Liver (tissue), 9 donors: ENCODE measurements around the gene SMIM29. TPM values are rescaled to one million over a fixed set of nuclear protein-coding genes. Genes with fewer than 3 reads are reported as not detected.
"Not testable (repeated sequence)": the region's sequence is repeated elsewhere in the genome, so short reads cannot be mapped to it uniquely, and the experiment has no call there.

ENCODE experiments used
- DNase-seq: peaks from one replicate; pipeline ENCODE4 v3.0.0-alpha.2; 2017; ENCODE audit warnings: low spot score
- H3K27ac ChIP-seq, 2 donors: one replicate each; pipeline ENCODE4 v1.7.0; 2013; ENCODE audit warnings: inconsistent platforms in 2 of 2, low read length in 2 of 2, control low read depth in 1 of 2, low read depth in 1 of 2, mild to moderate bottlenecking in 1 of 2
- H3K27me3 ChIP-seq, 4 donors: one replicate each; pipeline versions ENCODE4 v1.6.1 to v1.7.0; 2013; ENCODE audit warnings: low read length in 3 of 4, inconsistent platforms in 1 of 4, mild to moderate bottlenecking in 1 of 4, moderate library complexity in 1 of 4; ENCODE audit not compliant: control insufficient read depth in 4 of 4, insufficient read depth in 4 of 4
- H3K36me3 ChIP-seq, 4 donors: one replicate each; pipeline versions ENCODE4 v1.6.1 to v1.7.0; 2013; ENCODE audit warnings: low read length in 3 of 4, mild to moderate bottlenecking in 3 of 4, low read depth in 1 of 4, moderate library complexity in 1 of 4; ENCODE audit not compliant: control insufficient read depth in 4 of 4, insufficient read depth in 3 of 4
- H3K4me1 ChIP-seq, 4 donors: one replicate each; pipeline versions ENCODE4 v1.6.1 to v1.7.0; 2013; ENCODE audit warnings: low read length in 3 of 4, mild to moderate bottlenecking in 3 of 4, moderate library complexity in 1 of 4; ENCODE audit not compliant: control insufficient read depth in 4 of 4, insufficient read depth in 4 of 4
- H3K4me3 ChIP-seq, 3 donors: one replicate each; pipeline versions ENCODE4 v1.6.1 to v1.7.0; 2013; ENCODE audit warnings: low read length in 3 of 3, control low read depth in 1 of 3, low read depth in 1 of 3, mild to moderate bottlenecking in 1 of 3
- H3K9ac ChIP-seq, 2 donors: one replicate each; pipeline ENCODE4 v1.7.0; 2013; ENCODE audit warnings: low read length in 2 of 2, mild to moderate bottlenecking in 2 of 2, moderate library complexity in 2 of 2, control low read depth in 1 of 2, low read depth in 1 of 2
- H3K9me3 ChIP-seq, 4 donors: one replicate each; pipeline versions ENCODE4 v1.6.1 to v1.7.0; 2013; ENCODE audit warnings: low read length in 3 of 4; ENCODE audit not compliant: control insufficient read depth in 4 of 4
- CTCF ChIP-seq: fragments of 150-350 bp; IDR thresholded peaks from 2 replicates; pipeline ENCODE4 v1.5.1; 2017; ENCODE audit warnings: improper control_type of control experiment, low read depth, low read length; ENCODE audit not compliant: missing input control
- FOXA1 ChIP-seq: IDR thresholded peaks from 2 replicates; pipeline ENCODE4 v1.6.1; 2016; ENCODE audit warnings: antibody characterized with exemption
- FOXA2 ChIP-seq: IDR thresholded peaks from 2 replicates; pipeline ENCODE4 v1.6.1; 2016; ENCODE audit warnings: antibody characterized with exemption
- GABPA ChIP-seq, 2 donors: IDR thresholded peaks in 1 of 2; conservative IDR thresholded peaks in 1 of 2; 2 replicates each; pipeline ENCODE4 v1.6.1; 2016; ENCODE audit warnings: antibody characterized with exemption in 2 of 2, mild to moderate bottlenecking in 1 of 2, moderate library complexity in 1 of 2
- HNF4A ChIP-seq, 2 donors: conservative IDR thresholded peaks; 2 replicates each; pipeline ENCODE4 v1.6.1; 2016; ENCODE audit warnings: antibody characterized with exemption in 2 of 2, mild to moderate bottlenecking in 2 of 2
- JUND ChIP-seq, 2 donors: IDR thresholded peaks; 2 replicates each; pipeline ENCODE4 v1.6.1; 2016; ENCODE audit warnings: antibody characterized with exemption in 2 of 2
- NR2F2 ChIP-seq: IDR thresholded peaks from 2 replicates; pipeline ENCODE4 v1.6.1; 2016; ENCODE audit warnings: antibody characterized with exemption
- RAD21 ChIP-seq, 2 donors: IDR thresholded peaks; 2 replicates each; pipeline ENCODE4 v1.6.1; 2016; ENCODE audit warnings: antibody characterized with exemption in 2 of 2, mild to moderate bottlenecking in 2 of 2
- RXRA ChIP-seq, 2 donors: IDR thresholded peaks; 2 replicates each; pipeline ENCODE4 v1.6.1; 2017 to 2018; ENCODE audit warnings: antibody characterized with exemption in 2 of 2, mild to moderate bottlenecking in 1 of 2
- TAF1 ChIP-seq: conservative IDR thresholded peaks from 2 replicates; pipeline ENCODE4 v1.6.1; 2016; ENCODE audit warnings: antibody characterized with exemption, mild to moderate bottlenecking
- YY1 ChIP-seq: IDR thresholded peaks from 2 replicates; pipeline ENCODE4 v1.6.1; 2016; ENCODE audit warnings: antibody characterized with exemption, mild to moderate bottlenecking
- ZBTB33 ChIP-seq: IDR thresholded peaks from 2 replicates; pipeline ENCODE4 v1.6.1; 2016; ENCODE audit warnings: antibody characterized with exemption
- WGBS: extraction: QIAGEN DNeasy Blood & Tissue Kit; methylation state at CpG from one replicate; pipeline ENCODE4 v1.1.7; 2013; 5-methylcytosine and 5-hydroxymethylcytosine counted together
- polyA plus RNA-seq, 2 donors: library from polyadenylated mRNA; stranded (reverse) in 1 of 2; unstranded in 1 of 2; fragments of 200-250 nt in 1 of 2; fragments of >200 nt in 1 of 2; fragmentation: Nextera tagmentation in 1 of 2; extraction: Ambion mirVana in 1 of 2; gene quantifications; one replicate each; pipeline versions ENCODE4 v1.2.1 to v1.2.3, GENCODE V29; 2013 to 2015
- total RNA-seq, 2 donors: library from RNA; depleted of rRNA; stranded (reverse); fragments of >200 nt; gene quantifications; one replicate each; pipeline ENCODE4 v1.2.3, GENCODE V29; 2014
- TF ChIP-seq, protein P1 (sequence below): IDR thresholded peaks from 2 replicates; pipeline ENCODE4 v1.6.1; 2016; ENCODE audit warnings: antibody characterized with exemption
- TF ChIP-seq, protein P2 (sequence below): IDR thresholded peaks from 2 replicates; pipeline ENCODE4 v1.6.1; 2016; ENCODE audit warnings: antibody characterized with exemption, mild to moderate bottlenecking
- donor health status: healthy.
- donor health status: healthy.
- donor health status: healthy.
- donor health status: healthy.
- donor health status: healthy.

The SMIM29 gene
- total and polyA plus RNA-seq, 4 donors: 2.4 to 11.3 (median 6.7) TPM

- no peak for DNase-seq
- no peak overlapping the region for H3K9ac ChIP-seq
- no peak for TF ChIP-seq JUND (IDR thresholded peaks at IDR 0.05)
- TF ChIP-seq TAF1: no peak
- TF ChIP-seq RAD21 (IDR thresholded peaks at IDR 0.05): no peak
- no peak for TF ChIP-seq FOXA1
- TF ChIP-seq, protein P1, sequence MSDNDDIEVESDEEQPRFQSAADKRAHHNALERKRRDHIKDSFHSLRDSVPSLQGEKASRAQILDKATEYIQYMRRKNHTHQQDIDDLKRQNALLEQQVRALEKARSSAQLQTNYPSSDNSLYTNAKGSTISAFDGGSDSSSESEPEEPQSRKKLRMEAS: no peak
- TF ChIP-seq, protein P2, sequence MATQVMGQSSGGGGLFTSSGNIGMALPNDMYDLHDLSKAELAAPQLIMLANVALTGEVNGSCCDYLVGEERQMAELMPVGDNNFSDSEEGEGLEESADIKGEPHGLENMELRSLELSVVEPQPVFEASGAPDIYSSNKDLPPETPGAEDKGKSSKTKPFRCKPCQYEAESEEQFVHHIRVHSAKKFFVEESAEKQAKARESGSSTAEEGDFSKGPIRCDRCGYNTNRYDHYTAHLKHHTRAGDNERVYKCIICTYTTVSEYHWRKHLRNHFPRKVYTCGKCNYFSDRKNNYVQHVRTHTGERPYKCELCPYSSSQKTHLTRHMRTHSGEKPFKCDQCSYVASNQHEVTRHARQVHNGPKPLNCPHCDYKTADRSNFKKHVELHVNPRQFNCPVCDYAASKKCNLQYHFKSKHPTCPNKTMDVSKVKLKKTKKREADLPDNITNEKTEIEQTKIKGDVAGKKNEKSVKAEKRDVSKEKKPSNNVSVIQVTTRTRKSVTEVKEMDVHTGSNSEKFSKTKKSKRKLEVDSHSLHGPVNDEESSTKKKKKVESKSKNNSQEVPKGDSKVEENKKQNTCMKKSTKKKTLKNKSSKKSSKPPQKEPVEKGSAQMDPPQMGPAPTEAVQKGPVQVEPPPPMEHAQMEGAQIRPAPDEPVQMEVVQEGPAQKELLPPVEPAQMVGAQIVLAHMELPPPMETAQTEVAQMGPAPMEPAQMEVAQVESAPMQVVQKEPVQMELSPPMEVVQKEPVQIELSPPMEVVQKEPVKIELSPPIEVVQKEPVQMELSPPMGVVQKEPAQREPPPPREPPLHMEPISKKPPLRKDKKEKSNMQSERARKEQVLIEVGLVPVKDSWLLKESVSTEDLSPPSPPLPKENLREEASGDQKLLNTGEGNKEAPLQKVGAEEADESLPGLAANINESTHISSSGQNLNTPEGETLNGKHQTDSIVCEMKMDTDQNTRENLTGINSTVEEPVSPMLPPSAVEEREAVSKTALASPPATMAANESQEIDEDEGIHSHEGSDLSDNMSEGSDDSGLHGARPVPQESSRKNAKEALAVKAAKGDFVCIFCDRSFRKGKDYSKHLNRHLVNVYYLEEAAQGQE: no peak
- no peak for TF ChIP-seq GABPA (IDR thresholded peaks at IDR 0.05 in 1 of 2, conservative IDR thresholded peaks at IDR 0.05 in 1 of 2)
- TF ChIP-seq YY1: no peak
- TF ChIP-seq FOXA2: no peak
- no peak for TF ChIP-seq RXRA (IDR thresholded peaks at IDR 0.05)
- TF ChIP-seq HNF4A (conservative IDR thresholded peaks at IDR 0.05): no peak
- no peaks in the 10 kb centered on the region for H3K36me3 ChIP-seq
- no peaks in the 10 kb centered on the region for H3K4me1 ChIP-seq
- no peak overlapping the region for H3K4me3 ChIP-seq
- H3K27me3 ChIP-seq: no peaks in the 10 kb centered on the region
- H3K9me3 ChIP-seq: no peaks in the 10 kb centered on the region
- H3K27ac ChIP-seq: no peak overlapping the region
- WGBS: 91% methylated on average over 6 of the region's 6 CpGs
Measured at GRCh38 chr6:34259529-34260069, 10.8 kb upstream of the SMIM29 start.

GRCh38 chr6:34252395-34252794, 3.6 kb upstream of the SMIM29 start:
- H3K9ac ChIP-seq, H3K4me3 ChIP-seq, H3K27me3 ChIP-seq, H3K9me3 ChIP-seq, DNase-seq, H3K36me3 ChIP-seq, H3K27ac ChIP-seq: not testable (repeated sequence)
- 58% methylated on average over 2 of the region's 2 CpGs for WGBS
- H3K4me1 ChIP-seq: peaks cover 0 to 16% (median 5%) of the 10 kb centered on the region in 4 donors

- Histone ChIP-seq H3K36me3 (no peaks in the 10 kb centered on the region), H3K27me3 (no peaks in the 10 kb centered on the region), H3K9ac (peak overlapping the region; percentile 32 to 92), H3K4me3 (peak overlapping the region; percentile 47 to 83 (median 81)), H3K4me1 (peaks cover 0 to 20% (median 5%) of the 10 kb centered on the region in 4 donors), H3K9me3 (no peaks in the 10 kb centered on the region), H3K27ac (peak overlapping the region; percentile 93 to 97)
- DNase-seq: no peak
- TF ChIP-seq FOXA1 (no peak), GABPA (IDR thresholded peaks at IDR 0.05 in 1 of 2, conservative IDR thresholded peaks at IDR 0.05 in 1 of 2) (no peak), FOXA2 (no peak), RXRA (IDR thresholded peaks at IDR 0.05) (no peak), CTCF (no peak), HNF4A (conservative IDR thresholded peaks at IDR 0.05) (no peak), NR2F2 (no peak), ZBTB33 (no peak)
- TF ChIP-seq, protein P2: no peak
- WGBS: 50% methylated on average over 18 of the region's 18 CpGs
Measured at GRCh38 chr6:34249469-34250261, 859 bp upstream of the SMIM29 start.
